ENCODE data around the gene PKM. TPM values are rescaled to one million over a fixed set of nuclear protein-coding genes. Genes with fewer than 3 reads are reported as not detected.

The PKM gene
- total RNA-seq, 2 donors from 2014 or later: 2,571 to 3,146 TPM

DNA sequence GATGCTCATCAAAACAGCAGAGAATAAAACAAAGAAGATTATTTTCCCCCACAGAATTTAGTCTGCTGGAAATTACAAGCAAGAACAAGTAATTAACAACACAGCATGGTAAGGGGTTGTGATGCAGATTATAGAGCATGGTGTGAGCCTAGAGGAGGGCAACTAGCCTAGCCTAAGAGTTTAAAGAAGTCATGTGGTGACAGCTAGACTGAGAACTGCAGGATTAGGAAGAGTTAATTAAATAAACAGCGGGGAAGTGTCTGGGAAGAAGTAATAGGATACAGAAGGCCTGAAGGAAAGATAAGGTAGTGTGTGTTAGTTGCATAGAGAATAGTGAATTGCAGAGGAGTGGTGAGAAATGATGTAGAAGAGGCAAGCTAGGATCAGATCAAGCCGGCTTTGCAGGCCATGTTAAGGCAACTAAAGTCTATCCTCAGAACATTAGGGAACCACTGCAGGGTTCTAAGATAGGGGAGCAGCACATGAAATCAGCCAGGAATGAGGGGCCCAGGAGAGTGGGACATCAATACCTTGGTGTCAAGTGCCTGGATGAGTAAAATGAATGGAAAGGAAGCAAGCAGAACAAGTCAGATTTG, 11.9 kb upstream of the PKM start:
- no peak for ATAC-seq (replicated peaks)
- Mint-ChIP-seq H3K9me3 (no peaks in the 10 kb centered on the region), H3K36me3 (ENCODE audit: low read depth) (peaks cover 73% of the 10 kb centered on the region), H3K27me3 (no peaks in the 10 kb centered on the region), H3K4me1 (no peaks in the 10 kb centered on the region), H3K4me3 (no peak overlapping the region), H3K27ac (peak overlapping the region; percentile 33)

DNA sequence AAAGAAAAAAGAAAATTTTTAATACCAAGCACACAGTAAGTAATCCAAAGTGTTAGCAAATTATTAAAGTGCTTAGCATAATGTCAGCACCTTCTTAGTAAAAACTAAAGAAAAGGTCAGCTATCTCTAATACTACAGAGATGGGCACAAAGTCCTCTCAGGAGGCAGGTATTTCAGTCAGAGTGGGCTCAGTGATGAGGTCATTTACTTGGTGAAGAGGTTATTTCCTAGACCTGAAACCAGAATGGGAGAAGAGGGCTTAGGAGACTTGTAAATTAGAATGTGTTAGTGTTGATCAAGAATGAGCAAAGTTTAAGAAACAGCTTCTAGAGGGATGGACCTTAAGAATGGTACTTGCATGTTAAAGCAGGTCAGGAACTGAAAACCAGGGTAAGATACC, 8.7 kb upstream of the PKM start:
- no peak overlapping the region for H3K27ac Mint-ChIP-seq
- no peaks in the 10 kb centered on the region for H3K9me3 Mint-ChIP-seq
- ATAC-seq (replicated peaks): no peak
- H3K36me3 Mint-ChIP-seq (ENCODE audit: low read depth): peaks cover 59% of the 10 kb centered on the region
- peaks cover 12% of the 10 kb centered on the region for H3K4me1 Mint-ChIP-seq
- no peaks in the 10 kb centered on the region for H3K27me3 Mint-ChIP-seq
- H3K4me3 Mint-ChIP-seq: no peak overlapping the region

DNA sequence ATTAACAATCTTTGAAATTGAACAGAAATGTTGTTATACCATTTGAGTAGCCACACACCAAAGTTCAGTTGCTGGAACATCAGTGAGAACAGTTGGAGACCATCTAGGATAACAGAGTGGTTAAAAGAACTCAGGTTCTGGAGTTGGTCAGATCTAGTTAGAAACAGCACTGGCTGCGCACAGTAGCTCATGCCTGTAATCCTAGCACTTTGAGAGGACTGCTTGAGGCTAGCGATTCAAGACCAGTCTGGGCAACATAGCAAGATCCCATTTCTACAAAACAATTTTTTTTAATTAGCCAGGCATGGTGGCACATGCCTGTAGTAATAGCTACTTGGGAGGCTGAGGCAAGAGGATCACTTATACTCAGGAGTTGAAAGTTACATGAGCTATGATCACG, 7.6 kb upstream of the PKM start:
- ATAC-seq (replicated peaks): no peak
- no peaks in the 10 kb centered on the region for H3K9me3 Mint-ChIP-seq
- peaks cover 16% of the 10 kb centered on the region for H3K4me1 Mint-ChIP-seq
- H3K36me3 Mint-ChIP-seq (ENCODE audit: low read depth): peaks cover 48% of the 10 kb centered on the region
- H3K27me3 Mint-ChIP-seq: no peaks in the 10 kb centered on the region
- H3K27ac Mint-ChIP-seq: no peak overlapping the region
- H3K4me3 Mint-ChIP-seq: no peak overlapping the region

GRCh38 chr15:72237853-72238224, 6.8 kb upstream of the PKM start:
- Mint-ChIP-seq H3K27ac (peak overlapping the region; percentile 98), H3K9me3 (no peaks in the 10 kb centered on the region), H3K4me3 (peak overlapping the region; percentile 86), H3K27me3 (no peaks in the 10 kb centered on the region), H3K4me1 (peaks cover 16% of the 10 kb centered on the region), H3K36me3 (ENCODE audit: low read depth) (peaks cover 42% of the 10 kb centered on the region)
- peak; percentile 45 for ATAC-seq (replicated peaks)

GRCh38 chr15:72237029-72237852, 6.3 kb upstream of the PKM start:
- Mint-ChIP-seq H3K4me1 (peaks cover 16% of the 10 kb centered on the region), H3K27me3 (no peaks in the 10 kb centered on the region), H3K4me3 (peak overlapping the region; percentile 86), H3K9me3 (no peaks in the 10 kb centered on the region), H3K36me3 (ENCODE audit: low read depth) (peaks cover 36% of the 10 kb centered on the region), H3K27ac (peak overlapping the region; percentile 98)
- peak; percentile 99 for ATAC-seq (replicated peaks)

- peak overlapping the region; percentile 86 for H3K4me3 Mint-ChIP-seq
- no peaks in the 10 kb centered on the region for H3K9me3 Mint-ChIP-seq
- H3K36me3 Mint-ChIP-seq (ENCODE audit: low read depth): peaks cover 32% of the 10 kb centered on the region
- H3K27me3 Mint-ChIP-seq: no peaks in the 10 kb centered on the region
- H3K4me1 Mint-ChIP-seq: peaks cover 16% of the 10 kb centered on the region
- no peak for ATAC-seq (replicated peaks)
- H3K27ac Mint-ChIP-seq: peak overlapping the region; percentile 98
Measured at GRCh38 chr15:72236381-72237003, 5.5 kb upstream of the PKM start.

DNA sequence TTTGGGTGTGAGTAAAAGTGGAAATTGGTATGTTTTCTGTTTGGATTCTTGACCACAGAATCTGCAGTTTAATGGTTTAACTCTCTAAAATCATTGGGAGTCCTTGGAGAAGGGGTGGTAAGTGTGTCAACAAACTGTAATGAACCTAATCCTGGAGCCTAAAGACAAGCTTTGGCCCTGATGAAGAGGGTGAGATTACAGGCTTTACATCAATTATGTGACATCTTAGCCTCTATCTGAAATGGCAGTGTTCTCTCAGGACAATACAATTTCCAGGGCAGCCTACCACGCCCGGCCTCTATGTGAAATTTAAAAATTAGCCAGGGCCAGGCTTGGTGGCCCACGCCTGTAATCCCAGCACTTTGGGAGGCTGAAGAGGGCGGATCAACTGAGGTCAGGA, 4.3 kb upstream of the PKM start:
- ATAC-seq (replicated peaks): no peak
- Mint-ChIP-seq H3K4me1 (peaks cover 16% of the 10 kb centered on the region), H3K27me3 (no peaks in the 10 kb centered on the region)

DNA sequence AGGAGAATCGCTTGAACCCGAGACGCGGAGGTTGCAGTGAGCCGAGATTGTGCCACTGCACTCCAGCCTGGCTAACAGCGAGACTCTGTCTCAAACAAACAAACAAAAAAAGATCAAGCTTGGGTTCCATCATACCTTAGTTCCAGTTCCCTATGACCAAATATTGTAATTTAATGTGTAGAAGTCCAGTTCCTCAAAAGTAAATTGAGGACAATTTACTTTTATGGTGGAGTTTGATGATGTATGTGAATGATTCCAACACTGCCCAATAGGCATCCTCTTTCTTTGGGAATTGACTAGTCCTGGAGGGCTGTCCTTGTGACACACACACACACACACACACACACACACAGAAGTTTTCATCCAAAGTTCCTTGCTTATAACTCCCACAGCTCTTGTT, 2.8 kb upstream of the PKM start:
- Mint-ChIP-seq H3K9me3 (no peaks in the 10 kb centered on the region), H3K4me3 (peak overlapping the region; percentile 23), H3K27me3 (no peaks in the 10 kb centered on the region), H3K4me1 (peaks cover 16% of the 10 kb centered on the region), H3K36me3 (ENCODE audit: low read depth) (peaks cover 38% of the 10 kb centered on the region), H3K27ac (no peak overlapping the region)
- no peak for ATAC-seq (replicated peaks)

More for the DNA sequence above, 4.3 kb upstream of the PKM start:
- H3K4me3 Mint-ChIP-seq: no peak overlapping the region
- H3K27ac Mint-ChIP-seq: no peak overlapping the region
- H3K9me3 Mint-ChIP-seq: no peaks in the 10 kb centered on the region
- H3K36me3 Mint-ChIP-seq (ENCODE audit: low read depth): peaks cover 32% of the 10 kb centered on the region

DNA sequence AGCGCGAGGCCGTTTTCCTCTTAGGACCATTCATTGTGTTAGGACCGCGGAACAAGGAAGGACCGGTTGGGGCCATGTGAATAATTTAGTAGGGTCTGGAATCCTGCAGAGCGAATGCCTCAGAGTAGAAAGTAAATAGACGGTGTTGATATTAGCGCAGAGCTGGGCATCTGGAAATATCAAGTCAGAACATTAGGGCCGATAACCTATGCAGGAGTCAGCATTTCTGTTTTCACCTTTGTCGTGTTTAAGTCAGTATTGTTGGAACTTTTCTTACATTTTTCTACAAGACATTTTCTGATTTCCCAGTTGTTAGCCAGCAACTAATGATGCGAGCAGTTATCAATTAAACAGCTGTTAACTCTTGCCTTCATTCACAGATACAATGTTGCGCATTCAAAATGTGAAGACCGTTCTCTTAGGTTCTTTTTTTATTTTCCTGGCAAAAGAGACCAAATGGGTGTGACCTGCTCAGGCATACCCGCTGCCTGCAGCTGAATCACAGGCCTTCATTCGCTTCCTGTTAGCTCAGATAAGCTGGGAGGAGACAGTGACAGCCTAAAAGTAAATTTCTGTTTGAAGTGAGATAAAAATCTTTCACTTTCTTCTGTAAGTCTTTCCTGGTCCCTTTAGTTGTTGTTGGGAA, 966 bp upstream of the PKM start:
- Mint-ChIP-seq H3K36me3 (ENCODE audit: low read depth) (peaks cover 47% of the 10 kb centered on the region), H3K4me3 (peak overlapping the region; percentile 98), H3K27me3 (no peaks in the 10 kb centered on the region), H3K9me3 (no peaks in the 10 kb centered on the region), H3K27ac (peak overlapping the region; percentile 99), H3K4me1 (peaks cover 12% of the 10 kb centered on the region)
- no peak for ATAC-seq (replicated peaks)

GRCh38 chr15:72230197-72231065, 559 bp downstream of the PKM start:
- Mint-ChIP-seq H3K4me1 (peaks cover 18% of the 10 kb centered on the region), H3K27me3 (no peaks in the 10 kb centered on the region)
- ATAC-seq (replicated peaks): peak; percentile 5

GRCh38 chr15:72229947-72230196, 1.1 kb downstream of the PKM start:
- Mint-ChIP-seq H3K27ac (peak overlapping the region; percentile 99), H3K4me3 (peak overlapping the region; percentile 98), H3K27me3 (no peaks in the 10 kb centered on the region), H3K36me3 (ENCODE audit: low read depth) (peaks cover 68% of the 10 kb centered on the region), H3K9me3 (no peaks in the 10 kb centered on the region), H3K4me1 (peaks cover 20% of the 10 kb centered on the region)
- ATAC-seq (replicated peaks): no peak

More at GRCh38 chr15:72230197-72231065, 559 bp downstream of the PKM start:
- Mint-ChIP-seq H3K9me3 (no peaks in the 10 kb centered on the region), H3K27ac (peak overlapping the region; percentile 99), H3K4me3 (peak overlapping the region; percentile 98), H3K36me3 (ENCODE audit: low read depth) (peaks cover 63% of the 10 kb centered on the region)

DNA sequence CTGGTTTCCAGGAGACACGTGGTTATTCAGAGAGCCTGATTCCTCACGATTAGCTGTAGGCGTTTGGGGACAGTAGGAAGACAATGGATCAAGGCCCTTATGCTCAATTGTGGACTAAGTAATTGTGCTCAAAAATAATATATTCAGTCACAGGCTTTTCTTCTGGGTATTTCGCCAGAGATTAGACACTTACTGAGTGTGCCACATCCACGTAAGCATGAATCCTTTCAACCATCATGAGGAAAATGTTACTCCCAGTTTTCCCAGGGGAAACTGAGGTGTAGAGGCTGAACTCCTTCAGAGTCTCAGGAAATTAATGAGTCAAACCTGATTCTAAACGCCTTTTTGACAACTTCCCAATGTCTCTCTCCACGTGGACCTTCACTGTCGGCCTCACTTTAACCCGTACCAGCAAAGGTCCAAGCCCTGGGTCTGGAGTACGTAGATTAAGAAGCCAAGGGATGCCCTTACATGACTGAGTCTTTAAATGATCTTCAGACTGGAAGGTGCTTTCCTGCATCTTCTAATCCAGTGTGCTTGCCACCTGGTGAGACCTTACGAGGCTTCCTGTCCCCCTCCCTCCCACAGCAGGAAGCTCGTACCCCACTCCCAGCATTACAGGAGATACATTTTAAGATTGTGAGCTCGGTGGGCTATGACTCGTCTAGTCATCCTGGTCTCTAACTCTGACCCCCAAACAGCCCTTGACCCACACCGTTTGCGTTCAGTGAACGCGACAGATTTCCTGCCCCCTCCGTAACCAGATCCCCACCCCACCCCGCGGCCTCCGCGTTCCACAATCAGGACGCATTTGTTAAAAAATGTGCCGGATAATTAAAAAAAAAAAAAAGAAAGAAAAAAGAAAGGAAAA, 1.7 kb downstream of the PKM start:
- peaks cover 20% of the 10 kb centered on the region for H3K4me1 Mint-ChIP-seq
- peak overlapping the region; percentile 98 for H3K4me3 Mint-ChIP-seq
- H3K27ac Mint-ChIP-seq: peak overlapping the region; percentile 99
- H3K36me3 Mint-ChIP-seq (ENCODE audit: low read depth): peaks cover 74% of the 10 kb centered on the region
- ATAC-seq (replicated peaks): no peak
- H3K27me3 Mint-ChIP-seq: no peaks in the 10 kb centered on the region
- H3K9me3 Mint-ChIP-seq: no peaks in the 10 kb centered on the region

DNA sequence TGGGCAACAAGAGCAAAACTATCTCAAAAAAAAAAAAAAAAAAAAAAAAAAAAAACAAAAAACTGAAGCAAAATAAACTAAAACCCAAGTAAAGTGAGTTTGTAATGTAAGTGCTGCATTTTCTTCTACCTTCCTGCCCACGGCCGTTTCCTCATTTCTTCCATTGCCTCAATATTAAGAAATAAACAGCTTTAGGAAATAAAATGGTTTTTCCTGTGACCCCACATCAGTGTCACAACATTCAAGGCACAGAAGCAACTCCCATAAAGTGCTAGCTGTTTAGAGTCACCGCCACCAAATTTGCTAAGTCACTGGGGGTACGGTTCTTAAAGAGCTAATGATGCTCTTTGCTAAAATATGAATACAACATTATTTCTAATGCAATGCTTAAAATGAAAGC, 3.3 kb downstream of the PKM start:
- no peak for ATAC-seq (replicated peaks)
- Mint-ChIP-seq H3K4me3 (peak overlapping the region; percentile 98), H3K9me3 (no peaks in the 10 kb centered on the region), H3K27me3 (no peaks in the 10 kb centered on the region), H3K36me3 (ENCODE audit: low read depth) (peaks cover 90% of the 10 kb centered on the region), H3K27ac (peak overlapping the region; percentile 99), H3K4me1 (peaks cover 32% of the 10 kb centered on the region)

Measured in activated T-helper 17 cell treated with anti-CD3 and anti-CD28 coated beads, Interleukin-2, amount 50 U/mL, for 72 hours (primary cell).